HEK293T (cell line): ENCODE data around the gene ZWILCH.
"Not testable (repeated sequence)": the region's sequence is repeated elsewhere in the genome, so short reads cannot be mapped to it uniquely, and the experiment has no call there.

Source experiments
- CTCF ChIA-PET: fragments of 350-600 bp; formaldehyde crosslinking; extraction: SDS; loops from one replicate; lab custom pipeline; 2021; ENCODE audit warnings: antibody characterized with exemption, inconsistent platforms; lab: Yijun Ruan, JAX
- POLR2A ChIA-PET: fragments of 350-600 bp; formaldehyde crosslinking; extraction: SDS; loops from one replicate; lab custom pipeline; 2020; ENCODE audit warnings: antibody characterized with exemption, inconsistent platforms; lab: Yijun Ruan, JAX
- DNase-seq: peaks from one replicate; pipeline ENCODE4 v3.0.0; 2012; ENCODE audit warnings: mixed read lengths; ENCODE audit errors: extremely low spot score
- ARNT ChIP-seq: fragments of 450-650 bp; IDR thresholded peaks from 2 replicates; pipeline ENCODE4 v1.6.1; 2017; ENCODE audit warnings: mild to moderate bottlenecking
- BHLHE40 ChIP-seq: fragments of 450-650 bp; IDR thresholded peaks from 2 replicates; pipeline ENCODE4 v1.6.1; 2016; ENCODE audit warnings: mild to moderate bottlenecking, moderate library complexity, borderline replicate concordance
- CTBP1 ChIP-seq: fragments of 450-650 bp; IDR thresholded peaks from 2 replicates; pipeline ENCODE4 v1.6.1; 2016; ENCODE audit warnings: borderline replicate concordance
- ELF4 ChIP-seq: fragments of 450-650 bp; IDR thresholded peaks from 2 replicates; pipeline ENCODE4 v1.6.1; 2017; ENCODE audit warnings: antibody characterized with exemption
- FOXA1 ChIP-seq: fragments of 450-650 bp; IDR thresholded peaks from 2 replicates; pipeline ENCODE4 v1.6.1; 2016; ENCODE audit warnings: mild to moderate bottlenecking
- FOXK2 ChIP-seq: fragments of 450-650 bp; IDR thresholded peaks from 2 replicates; pipeline ENCODE4 v1.6.1; 2016; ENCODE audit warnings: mild to moderate bottlenecking
- FOXM1 ChIP-seq: fragments of 450-650 bp; IDR thresholded peaks from 2 replicates; pipeline ENCODE4 v1.6.1; 2017; ENCODE audit warnings: mild to moderate bottlenecking, borderline replicate concordance
- HDGF ChIP-seq: fragments of 450-650 bp; IDR thresholded peaks from 2 replicates; pipeline ENCODE4 v1.6.1; 2017; ENCODE audit warnings: antibody characterized with exemption, borderline replicate concordance
- L3MBTL2 ChIP-seq: fragments of 450-650 bp; conservative IDR thresholded peaks from 2 replicates; pipeline ENCODE4 v1.6.1; 2016; ENCODE audit warnings: mild to moderate bottlenecking
- LEF1 ChIP-seq: fragments of 450-650 bp; IDR thresholded peaks from 2 replicates; pipeline ENCODE4 v1.6.1; 2017; ENCODE audit warnings: mild to moderate bottlenecking, borderline replicate concordance
- NFRKB ChIP-seq: fragments of 450-650 bp; IDR thresholded peaks from 2 replicates; pipeline ENCODE4 v1.6.1; 2016; ENCODE audit warnings: mild to moderate bottlenecking, moderate library complexity
- SP1 ChIP-seq: fragments of 450-650 bp; IDR thresholded peaks from 2 replicates; pipeline ENCODE4 v1.6.1; 2017
- SUZ12 ChIP-seq: fragments of 450-650 bp; IDR thresholded peaks from 2 replicates; pipeline ENCODE4 v1.6.1; 2016; ENCODE audit warnings: mild to moderate bottlenecking
- TARDBP ChIP-seq: fragments of 450-650 bp; IDR thresholded peaks from 2 replicates; pipeline ENCODE4 v1.6.1; 2016
- ZNF384 ChIP-seq: fragments of 450-650 bp; IDR thresholded peaks from 2 replicates; pipeline ENCODE4 v1.6.1; 2016
- TF ChIP-seq, protein P1 (sequence below): fragments of 450-650 bp; IDR thresholded peaks from 2 replicates; pipeline ENCODE4 v1.6.1; 2016

ZWILCH gene

DNA sequence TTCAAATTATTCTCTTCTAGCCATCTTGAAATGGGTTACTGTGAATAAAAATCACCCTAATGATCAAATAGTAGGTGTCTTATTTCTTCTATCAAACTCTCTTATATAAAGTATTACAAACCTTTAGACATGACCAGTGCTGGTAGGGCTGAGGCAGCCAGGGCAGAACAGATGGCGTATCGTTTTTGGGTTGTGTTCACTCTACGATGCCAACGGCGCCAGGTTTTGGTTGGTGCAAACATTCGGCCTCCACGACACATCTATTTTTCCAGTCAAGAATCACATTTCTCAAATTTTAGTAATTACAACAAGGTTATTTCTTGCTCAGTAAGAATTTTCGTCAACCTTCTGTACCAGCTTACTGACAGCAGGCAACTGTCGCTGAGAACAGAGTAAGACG lies 2.6 kb upstream of the ZWILCH start:
- ChIA-PET CTCF (no interaction called here), POLR2A (no interaction called here)
- TF ChIP-seq FOXA1 (no peak), SUZ12 (no peak), HDGF (no peak), ZNF384 (no peak), LEF1 (no peak), ARNT (no peak), CTBP1 (no peak), NFRKB (no peak), BHLHE40 (no peak), L3MBTL2 (no peak), FOXM1 (no peak), FOXK2 (no peak), TARDBP (no peak)
- TF ChIP-seq, protein P1, sequence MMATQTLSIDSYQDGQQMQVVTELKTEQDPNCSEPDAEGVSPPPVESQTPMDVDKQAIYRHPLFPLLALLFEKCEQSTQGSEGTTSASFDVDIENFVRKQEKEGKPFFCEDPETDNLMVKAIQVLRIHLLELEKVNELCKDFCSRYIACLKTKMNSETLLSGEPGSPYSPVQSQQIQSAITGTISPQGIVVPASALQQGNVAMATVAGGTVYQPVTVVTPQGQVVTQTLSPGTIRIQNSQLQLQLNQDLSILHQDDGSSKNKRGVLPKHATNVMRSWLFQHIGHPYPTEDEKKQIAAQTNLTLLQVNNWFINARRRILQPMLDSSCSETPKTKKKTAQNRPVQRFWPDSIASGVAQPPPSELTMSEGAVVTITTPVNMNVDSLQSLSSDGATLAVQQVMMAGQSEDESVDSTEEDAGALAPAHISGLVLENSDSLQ: no peak
- no peak for DNase-seq

DNA sequence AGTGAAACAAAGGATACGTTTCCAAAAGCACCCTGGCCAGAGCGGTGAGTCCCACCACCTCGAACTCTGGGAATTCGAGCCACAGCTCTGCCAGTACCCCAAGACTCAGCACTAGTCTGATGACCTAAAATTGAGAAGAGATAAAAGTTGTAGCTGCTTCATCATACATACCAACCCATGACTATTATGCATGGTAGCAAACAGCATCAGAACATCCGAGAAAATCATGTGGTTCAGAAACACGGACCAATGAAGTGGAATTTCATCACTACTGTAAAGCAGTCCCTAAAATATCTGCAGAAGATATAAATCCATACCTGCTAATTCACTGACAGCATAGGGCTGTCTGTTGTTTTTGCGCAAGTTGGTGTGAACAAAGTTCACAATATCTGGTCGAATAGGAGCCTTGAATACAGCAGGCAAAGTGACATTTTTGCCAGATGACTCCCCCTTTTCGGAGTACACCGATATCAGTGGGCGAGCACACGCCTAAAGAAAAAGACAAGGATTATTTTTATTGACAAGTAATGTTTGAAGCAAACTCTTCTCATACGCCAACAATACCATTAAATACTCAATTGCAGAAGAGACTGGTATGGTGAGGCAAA lies 2.0 kb upstream of the ZWILCH start:
- POLR2A ChIA-PET: interaction anchor here (1.0 to 1.1 kb wide), 2 partner anchors 8 to 182 kb away, joined by 3 to 4 read pairs; no protein-coding TSS in a partner anchor
- DNase-seq, CTCF ChIA-PET: not testable (repeated sequence)

DNA sequence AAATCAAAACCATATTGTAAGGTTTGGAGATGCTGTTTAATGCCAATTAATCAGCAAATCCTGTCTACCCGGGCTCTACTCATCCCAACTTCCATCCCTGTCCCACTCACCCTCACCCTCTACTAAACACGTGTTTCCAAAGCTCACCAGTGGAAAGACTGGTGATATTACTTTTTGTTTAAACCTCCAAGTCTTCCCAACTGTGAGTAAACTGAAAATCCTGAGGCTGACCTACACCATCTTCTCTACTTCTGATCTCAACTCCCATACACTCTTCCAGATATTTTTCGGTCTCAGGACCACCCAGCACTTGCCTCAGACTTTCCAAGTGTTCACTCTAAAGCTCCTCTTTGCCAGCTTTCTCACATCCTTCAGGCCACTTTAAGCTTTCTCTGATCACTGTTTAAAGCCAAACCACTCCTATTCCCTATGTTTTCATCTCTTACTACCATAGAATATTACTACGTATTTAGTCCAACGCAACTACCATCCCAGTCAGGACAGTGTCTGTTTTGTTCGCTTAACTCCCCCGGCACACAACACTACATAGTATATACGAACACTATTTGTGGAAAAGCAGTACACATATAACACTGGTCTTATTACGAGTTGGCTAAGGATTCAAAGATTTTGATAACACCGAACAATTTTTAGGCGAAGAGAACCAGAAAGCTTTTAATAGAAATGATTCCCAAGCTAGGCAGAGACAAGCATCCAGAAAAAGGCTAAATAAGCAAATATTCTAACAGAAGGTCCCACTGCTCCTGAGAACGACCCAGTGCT lies 1.2 kb upstream of the ZWILCH start:
- TF ChIP-seq ZNF384: no peak
- TF ChIP-seq TARDBP: no peak
- TF ChIP-seq HDGF: no peak
- TF ChIP-seq ARNT: no peak
- no peak for TF ChIP-seq L3MBTL2
- TF ChIP-seq FOXK2: no peak
- TF ChIP-seq SP1: no peak
- TF ChIP-seq LEF1: no peak
- no peak for TF ChIP-seq SUZ12
- no peak for TF ChIP-seq FOXM1
- no peak for TF ChIP-seq BHLHE40
- TF ChIP-seq, protein P1: no peak
- TF ChIP-seq CTBP1: no peak
- ChIA-PET POLR2A (interaction anchor here (0.6 to 2.4 kb wide), 7 partner anchors 9 to 209 kb away, joined by 3 to 10 read pairs (median 4); no protein-coding TSS in a partner anchor), CTCF (no interaction called here)
- no peak for DNase-seq

DNA sequence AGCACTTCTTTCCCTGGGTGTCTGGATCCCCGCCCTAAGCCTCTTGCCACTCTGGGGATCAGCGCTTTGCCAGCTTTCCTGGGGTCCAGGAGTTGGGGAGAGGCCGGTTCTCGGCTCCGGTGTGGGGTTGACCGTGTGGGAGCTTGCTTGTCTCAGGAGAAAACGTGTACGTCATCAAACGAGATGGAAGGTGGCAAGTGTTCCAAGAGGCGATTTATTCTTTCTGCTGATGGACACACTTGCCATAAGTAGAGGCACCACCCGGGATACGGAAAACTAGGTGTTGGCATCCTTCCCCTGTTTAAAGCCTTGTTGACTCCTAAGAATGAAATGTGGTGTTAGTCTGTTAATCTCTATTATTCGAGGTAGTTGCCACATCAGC lies 295 bp downstream of the ZWILCH start:
- CTCF ChIA-PET: interaction anchor here (1.0 kb wide), 1 partner anchor 97 kb away, joined by 3 read pairs; no protein-coding TSS in a partner anchor
- POLR2A ChIA-PET: interaction anchor here (0.6 to 2.5 kb wide), 15 partner anchors 10 to 636 kb away, joined by 3 to 16 read pairs (median 4); partner anchors contain the start of genes LCTL, MEGF11, RAB11A and TIPIN
- no peak for TF ChIP-seq SUZ12
- TF ChIP-seq BHLHE40: no peak
- no peak for TF ChIP-seq ZNF384
- no peak for TF ChIP-seq ELF4
- TF ChIP-seq FOXA1: no peak
- DNase-seq: peak; percentile 61

DNA sequence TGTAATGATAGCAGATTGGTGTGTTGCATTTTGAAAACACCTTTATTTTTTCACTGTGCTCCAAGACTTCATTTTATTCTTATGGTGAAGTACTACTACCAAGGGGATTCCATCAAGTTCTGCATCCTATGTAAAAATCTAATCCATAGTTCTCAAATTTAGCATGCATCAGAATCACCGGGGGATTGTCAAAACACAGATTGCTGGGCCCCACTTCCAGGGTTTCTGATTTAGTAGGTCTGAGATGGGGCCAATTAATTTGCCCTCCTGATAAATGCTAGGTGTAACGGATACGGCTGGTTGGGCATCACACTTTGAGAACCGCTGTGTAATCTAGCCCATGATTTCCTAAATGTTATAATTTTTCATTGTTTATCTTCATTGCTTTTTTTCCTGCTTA lies 692 bp downstream of the ZWILCH start:
- POLR2A ChIA-PET: interaction anchor here (1.0 to 2.5 kb wide), 8 partner anchors 10 to 185 kb away, joined by 3 to 16 read pairs (median 6); partner anchors contain the start of genes LCTL and TIPIN
- CTCF ChIA-PET: interaction anchor here (1.0 kb wide), 1 partner anchor 97 kb away, joined by 3 read pairs; no protein-coding TSS in a partner anchor
- no peak for DNase-seq
- TF ChIP-seq TARDBP (no peak), ZNF384 (no peak), BHLHE40 (no peak), ARNT (no peak), LEF1 (no peak), FOXA1 (no peak), ELF4 (no peak), SP1 (no peak), FOXM1 (no peak), FOXK2 (no peak), HDGF (no peak), CTBP1 (no peak), L3MBTL2 (no peak), NFRKB (no peak), SUZ12 (no peak)
- TF ChIP-seq, protein P1: no peak

DNA sequence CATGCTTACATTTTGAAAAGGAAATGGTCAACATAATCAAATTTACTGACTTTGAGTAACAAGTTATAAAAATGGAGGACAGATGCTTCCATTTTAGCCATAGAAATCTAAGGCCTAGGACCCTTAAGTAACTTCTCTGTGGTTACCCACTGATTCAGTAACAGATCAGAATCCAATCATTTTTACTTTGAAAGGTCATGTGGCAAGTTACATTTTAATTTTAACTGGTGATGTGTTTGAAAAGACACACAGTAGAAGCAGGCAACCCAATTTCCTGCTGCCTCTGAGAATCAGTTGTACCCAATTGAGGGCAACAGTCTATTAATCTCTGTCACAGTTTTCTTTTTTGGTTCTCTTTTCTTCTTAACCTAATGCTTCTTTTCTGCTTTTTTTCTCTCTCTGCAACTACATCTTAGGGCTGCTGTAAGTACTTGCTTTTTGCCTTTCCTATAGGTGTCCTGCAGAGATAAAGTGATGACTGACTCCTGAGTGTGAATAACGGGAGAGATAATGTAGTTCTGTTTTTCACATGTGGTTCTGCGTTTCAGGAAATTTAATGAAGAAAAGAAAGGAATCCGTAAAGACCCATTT lies 3.3 kb downstream of the ZWILCH start:
- TF ChIP-seq TARDBP (no peak), CTBP1 (no peak), FOXK2 (no peak), NFRKB (no peak), SUZ12 (no peak), L3MBTL2 (no peak), ELF4 (no peak), BHLHE40 (no peak), HDGF (no peak)
- TF ChIP-seq, protein P1: no peak
- ChIA-PET CTCF (no interaction called here), POLR2A (no interaction called here)
- no peak for DNase-seq
